ENCODE results near the gene SMNDC1. TPM values are rescaled to one million over a fixed set of nuclear protein-coding genes. Genes with fewer than 3 reads are reported as not detected.

SMNDC1 gene
- total and polyA plus RNA-seq, 10 of the 15 experiments (the other 5 are each of a cell fraction or from before 2014, with no cell fraction given) = 4.6 to 37.2 (median 18.1) TPM

- CTCF ChIA-PET = interaction anchor here (1.4 to 3.1 kb wide), 3 partner anchors 9 to 37 kb away, joined by 4 to 12 read pairs (median 4); no protein-coding TSS in a partner anchor
- Histone ChIP-seq H3K4me3 (no peak overlapping the region), H3K36me3 (ENCODE audit: control insufficient read depth in 2 of 2, insufficient read depth in 2 of 2, low read length in 1 of 2) (no peaks in the 10 kb centered on the region), H2AFZ (ENCODE audit: control insufficient read depth, low read depth, low read length) (no peak overlapping the region), H3K9me3 (replicated peaks; ENCODE audit: control insufficient read depth, insufficient read depth, low read length) (no peaks in the 10 kb centered on the region), H4K20me1 (ENCODE audit: control insufficient read depth, insufficient read depth) (no peaks in the 10 kb centered on the region), H3K27me3 (replicated peaks in 1 of 2; ENCODE audit: control insufficient read depth in 2 of 2, insufficient read depth in 2 of 2, low read length in 1 of 2) (peaks cover 0 to 6% of the 10 kb centered on the region in 2 experiments; a peak in 2 of 4 replicates), H3K79me2 (ENCODE audit: control insufficient read depth, insufficient read depth, low read length) (no peaks in the 10 kb centered on the region), H3K9ac (ENCODE audit: control insufficient read depth, insufficient read depth, low read length) (no peak overlapping the region), H3K4me1 (ENCODE audit: control insufficient read depth, insufficient read depth, low read length) (no peaks in the 10 kb centered on the region), H3K4me2 (ENCODE audit: control insufficient read depth, insufficient read depth) (no peak overlapping the region), H3K27ac (ENCODE audit: control insufficient read depth, insufficient read depth) (no peak overlapping the region)
- TF ChIP-seq POLR2A (IDR thresholded peaks at IDR 0.05; ENCODE audit: low read depth, low read length) = no peak
- no peak for TF ChIP-seq MXI1 (IDR thresholded peaks at IDR 0.05; ENCODE audit: low read depth, low read length)
- no peak for TF ChIP-seq CREM (IDR thresholded peaks at IDR 0.05; ENCODE audit: low read depth)
- TF ChIP-seq RBBP5 (conservative IDR thresholded peaks at IDR 0.05) = no peak
- TF ChIP-seq SREBF2 (IDR thresholded peaks at IDR 0.05; ENCODE audit: low read length) = no peak
- TF ChIP-seq, protein P1, sequence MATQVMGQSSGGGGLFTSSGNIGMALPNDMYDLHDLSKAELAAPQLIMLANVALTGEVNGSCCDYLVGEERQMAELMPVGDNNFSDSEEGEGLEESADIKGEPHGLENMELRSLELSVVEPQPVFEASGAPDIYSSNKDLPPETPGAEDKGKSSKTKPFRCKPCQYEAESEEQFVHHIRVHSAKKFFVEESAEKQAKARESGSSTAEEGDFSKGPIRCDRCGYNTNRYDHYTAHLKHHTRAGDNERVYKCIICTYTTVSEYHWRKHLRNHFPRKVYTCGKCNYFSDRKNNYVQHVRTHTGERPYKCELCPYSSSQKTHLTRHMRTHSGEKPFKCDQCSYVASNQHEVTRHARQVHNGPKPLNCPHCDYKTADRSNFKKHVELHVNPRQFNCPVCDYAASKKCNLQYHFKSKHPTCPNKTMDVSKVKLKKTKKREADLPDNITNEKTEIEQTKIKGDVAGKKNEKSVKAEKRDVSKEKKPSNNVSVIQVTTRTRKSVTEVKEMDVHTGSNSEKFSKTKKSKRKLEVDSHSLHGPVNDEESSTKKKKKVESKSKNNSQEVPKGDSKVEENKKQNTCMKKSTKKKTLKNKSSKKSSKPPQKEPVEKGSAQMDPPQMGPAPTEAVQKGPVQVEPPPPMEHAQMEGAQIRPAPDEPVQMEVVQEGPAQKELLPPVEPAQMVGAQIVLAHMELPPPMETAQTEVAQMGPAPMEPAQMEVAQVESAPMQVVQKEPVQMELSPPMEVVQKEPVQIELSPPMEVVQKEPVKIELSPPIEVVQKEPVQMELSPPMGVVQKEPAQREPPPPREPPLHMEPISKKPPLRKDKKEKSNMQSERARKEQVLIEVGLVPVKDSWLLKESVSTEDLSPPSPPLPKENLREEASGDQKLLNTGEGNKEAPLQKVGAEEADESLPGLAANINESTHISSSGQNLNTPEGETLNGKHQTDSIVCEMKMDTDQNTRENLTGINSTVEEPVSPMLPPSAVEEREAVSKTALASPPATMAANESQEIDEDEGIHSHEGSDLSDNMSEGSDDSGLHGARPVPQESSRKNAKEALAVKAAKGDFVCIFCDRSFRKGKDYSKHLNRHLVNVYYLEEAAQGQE (IDR thresholded peaks at IDR 0.05; ENCODE audit: low read depth, low read length) = no peak
- no peak for TF ChIP-seq ASH2L (IDR thresholded peaks at IDR 0.05; ENCODE audit: borderline replicate concordance, low read depth)
- TF ChIP-seq RUNX3 (IDR thresholded peaks at IDR 0.05; ENCODE audit: low read length) = no peak
- TF ChIP-seq, protein P2, sequence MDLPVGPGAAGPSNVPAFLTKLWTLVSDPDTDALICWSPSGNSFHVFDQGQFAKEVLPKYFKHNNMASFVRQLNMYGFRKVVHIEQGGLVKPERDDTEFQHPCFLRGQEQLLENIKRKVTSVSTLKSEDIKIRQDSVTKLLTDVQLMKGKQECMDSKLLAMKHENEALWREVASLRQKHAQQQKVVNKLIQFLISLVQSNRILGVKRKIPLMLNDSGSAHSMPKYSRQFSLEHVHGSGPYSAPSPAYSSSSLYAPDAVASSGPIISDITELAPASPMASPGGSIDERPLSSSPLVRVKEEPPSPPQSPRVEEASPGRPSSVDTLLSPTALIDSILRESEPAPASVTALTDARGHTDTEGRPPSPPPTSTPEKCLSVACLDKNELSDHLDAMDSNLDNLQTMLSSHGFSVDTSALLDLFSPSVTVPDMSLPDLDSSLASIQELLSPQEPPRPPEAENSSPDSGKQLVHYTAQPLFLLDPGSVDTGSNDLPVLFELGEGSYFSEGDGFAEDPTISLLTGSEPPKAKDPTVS (IDR thresholded peaks at IDR 0.05; ENCODE audit: low read depth, low read length) = no peak
- TF ChIP-seq POU2F2 (IDR thresholded peaks at IDR 0.05; ENCODE audit: borderline replicate concordance, low read depth, low read length) = no peak
- no peak for TF ChIP-seq FOS (IDR thresholded peaks at IDR 0.05; ENCODE audit: borderline replicate concordance, extremely low read depth, insufficient read length)
- TF ChIP-seq EGR1 (IDR thresholded peaks at IDR 0.05; ENCODE audit: borderline replicate concordance in 1 of 2, low read depth in 2 of 2, low read length in 2 of 2) = no peak
- TF ChIP-seq RCOR1 (conservative IDR thresholded peaks at IDR 0.05; ENCODE audit: low read depth, low read length) = no peak
- TF ChIP-seq CTCF (IDR thresholded peaks at IDR 0.05 in 2 of 3, conservative IDR thresholded peaks at IDR 0.05 in 1 of 3; ENCODE audit: control insufficient read depth in 2 of 3, extremely low read depth in 1 of 3, insufficient read depth in 1 of 3, low read depth in 3 of 3, low read length in 3 of 3) = no peak
- no peak for TF ChIP-seq SMC3 (IDR thresholded peaks at IDR 0.05; ENCODE audit: borderline replicate concordance, low read length)
- intact Hi-C loops (cut with micrococcal nuclease; ENCODE audit: unreplicated experiment) = loop anchor here (5.0 kb wide), 1 partner anchor 35 kb away; no protein-coding TSS in a partner anchor
- FAIRE-seq = no peak
- in situ Hi-C loops (cut with MboI) = no loop called here
- SMC1A ChIA-PET (ENCODE audit: uncharacterized antibody, unreplicated experiment) = interaction anchor here (0.9 to 1.4 kb wide), 5 partner anchors 8 to 104 kb away, joined by 3 read pairs; no protein-coding TSS in a partner anchor
- DNase-seq (ENCODE audit: low read depth, low spot score) = no peak
- RAD21 ChIA-PET (ENCODE audit: unreplicated experiment) = no interaction called here
- no peak for ATAC-seq
- BruUV-seq (replicated peaks) = no TSS peak
- POLR2A ChIA-PET = interaction anchor here (1.9 kb wide), 1 partner anchor 31 kb away, joined by 7 read pairs; no protein-coding TSS in a partner anchor
- 27% methylated on average over 1 of the region's 1 CpG for WGBS (ENCODE audit: insufficient coverage, insufficient replicate concordance, low lambda C conversion rate, missing lambda C conversion rate)
These were observed 62.2 kb downstream of the SMNDC1 start for GRCh38 chr10:110242511-110242910.
